Upper lobe of right lung (tissue), 1 donor: ENCODE data around the gene ADGRL4. TPM values are rescaled to one million over a fixed set of nuclear protein-coding genes. Genes with fewer than 3 reads are reported as not detected.

Experiments used
- ATAC-seq: fragments of 200-7000 bp; cut with Tn5 transposase; one replicate; pipeline ENCODE4 v1.9.1; 2020; ENCODE audit warnings: mild to moderate bottlenecking, moderate library complexity
- DNase-seq: peaks from one replicate; pipeline ENCODE4 v3.0.0-alpha.2; 2020
- H3K27ac ChIP-seq: fragments of 200-600 bp; one replicate; pipeline ENCODE4 v1.8.0; 2022
- H3K27me3 ChIP-seq: fragments of 200-600 bp; one replicate; pipeline ENCODE4 v1.8.0; 2022; ENCODE audit warnings: mild to moderate bottlenecking
- H3K36me3 ChIP-seq: fragments of 200-600 bp; one replicate; pipeline ENCODE4 v1.8.0; 2022
- H3K4me1 ChIP-seq: fragments of 200-600 bp; one replicate; pipeline ENCODE4 v1.8.0; 2022
- H3K4me3 ChIP-seq: fragments of 200-600 bp; one replicate; pipeline ENCODE4 v1.8.0; 2022; ENCODE audit warnings: mild to moderate bottlenecking
- H3K9me3 ChIP-seq: fragments of 200-600 bp; one replicate; pipeline ENCODE4 v1.8.0; 2022
- CTCF ChIP-seq: fragments of 200-600 bp; IDR thresholded peaks from one replicate; pipeline ENCODE4 v1.8.0; 2022; ENCODE audit warnings: antibody characterized with exemption
- intact Hi-C: fragments of 100-400 bp; cut with DNase I; formaldehyde crosslinking; loops from one replicate; pipeline ENCODE4 v1.11.0; 2022
- total RNA-seq: library from RNA; stranded (reverse); fragmentation: NEBNext Ultra II Directional; extraction: Animal tissue kit (Norgen Biotek cat#: 25700); gene quantifications from one replicate; pipeline ENCODE4 v1.2.1, GENCODE V29; 2021
- donor health status: DM: no; HTN: yes; CAD: no; lungs with severe emphysema.

The ADGRL4 gene
- total RNA-seq, 1 donor from 2014 or later, result 31.9 TPM

GRCh38 chr1:78918157-78918556, 88.4 kb downstream of the ADGRL4 start:
- TF ChIP-seq CTCF, result no peak
- DNase-seq (no peak), ATAC-seq (no peak)
- no peaks in the 10 kb centered on the region for H3K9me3 ChIP-seq
- no peaks in the 10 kb centered on the region for H3K36me3 ChIP-seq
- intact Hi-C loops, result no loop called here
- no peak overlapping the region for H3K4me3 ChIP-seq
- H3K4me1 ChIP-seq, result no peaks in the 10 kb centered on the region
- no peaks in the 10 kb centered on the region for H3K27me3 ChIP-seq
- no peak overlapping the region for H3K27ac ChIP-seq

GRCh38 chr1:78916986-78917385, 89.5 kb downstream of the ADGRL4 start:
- intact Hi-C loops, result no loop called here
- no peaks in the 10 kb centered on the region for H3K27me3 ChIP-seq
- no peak for TF ChIP-seq CTCF
- no peak overlapping the region for H3K27ac ChIP-seq
- ATAC-seq (no peak), DNase-seq (no peak)
- H3K4me3 ChIP-seq, result no peak overlapping the region
- no peaks in the 10 kb centered on the region for H3K36me3 ChIP-seq
- no peaks in the 10 kb centered on the region for H3K4me1 ChIP-seq
- no peaks in the 10 kb centered on the region for H3K9me3 ChIP-seq

- no peak for DNase-seq
- H3K36me3 ChIP-seq, result no peaks in the 10 kb centered on the region
- no peaks in the 10 kb centered on the region for H3K4me1 ChIP-seq
- TF ChIP-seq CTCF, result no peak
- H3K9me3 ChIP-seq, result no peaks in the 10 kb centered on the region
- intact Hi-C loops, result no loop called here
- no peak for ATAC-seq
- no peak overlapping the region for H3K27ac ChIP-seq
- no peak overlapping the region for H3K4me3 ChIP-seq
- H3K27me3 ChIP-seq, result no peaks in the 10 kb centered on the region
These were observed 92.6 kb downstream of the ADGRL4 start for GRCh38 chr1:78913950-78914349.

GRCh38 chr1:78911956-78912880, 94.3 kb downstream of the ADGRL4 start:
- no peak for DNase-seq
- Histone ChIP-seq H3K4me1 (no peaks in the 10 kb centered on the region), H3K9me3 (no peaks in the 10 kb centered on the region), H3K27ac (no peak overlapping the region), H3K4me3 (no peak overlapping the region), H3K36me3 (no peaks in the 10 kb centered on the region), H3K27me3 (no peaks in the 10 kb centered on the region)
- ATAC-seq, result no peak
- no peak for TF ChIP-seq CTCF
- intact Hi-C loops, result no loop called here

GRCh38 chr1:78902641-78903040, 103.9 kb downstream of the ADGRL4 start:
- DNase-seq (no peak), ATAC-seq (no peak)
- intact Hi-C loops, result no loop called here

More at GRCh38 chr1:78902641-78903040, 103.9 kb downstream of the ADGRL4 start:
- TF ChIP-seq CTCF, result no peak
- Histone ChIP-seq H3K4me3 (no peak overlapping the region), H3K36me3 (no peaks in the 10 kb centered on the region), H3K27ac (no peak overlapping the region), H3K4me1 (no peaks in the 10 kb centered on the region), H3K27me3 (no peaks in the 10 kb centered on the region), H3K9me3 (no peaks in the 10 kb centered on the region)
